Fibroblast of villous mesenchyme (primary cell): ENCODE results near the gene SNED1. TPM values are rescaled to one million over a fixed set of nuclear protein-coding genes. Genes with fewer than 3 reads are reported as not detected.

Experiments
- DNase-seq: peaks from one replicate; pipeline ENCODE4 v3.0.0-alpha.2; 2010; ENCODE audit warnings: low read depth
- H3K4me3 ChIP-seq: 2 replicates; pipeline ENCODE4 v1.5.1; 2011; ENCODE audit warnings: low read depth, mild to moderate bottlenecking, low read length
- CTCF ChIP-seq: IDR thresholded peaks from 2 replicates; pipeline ENCODE4 v1.5.1; 2012; ENCODE audit warnings: low read depth, mild to moderate bottlenecking, low read length; ENCODE audit not compliant: insufficient read depth
- total RNA-seq: library from RNA; depleted of rRNA; stranded (reverse); fragments of >200 nt; gene quantifications from 2 replicates; pipeline ENCODE4 v1.2.3, GENCODE V29; 2012

SNED1 gene
- total RNA-seq, 1 donor: 6.5 TPM

- no peak overlapping the region for H3K4me3 ChIP-seq
- no peak for TF ChIP-seq CTCF
- DNase-seq: no peak
Observed at GRCh38 chr2:240960971-240961876, 37.2 kb upstream of the SNED1 start.

GRCh38 chr2:240961910-240962299, 36.5 kb upstream of the SNED1 start:
- no peak for TF ChIP-seq CTCF
- H3K4me3 ChIP-seq: no peak overlapping the region
- DNase-seq: no peak

- H3K4me3 ChIP-seq: no peak overlapping the region
- DNase-seq: peak; percentile 88
- no peak for TF ChIP-seq CTCF
Observed at GRCh38 chr2:240962300-240963064, 35.9 kb upstream of the SNED1 start.

- no peak for TF ChIP-seq CTCF
- no peak overlapping the region for H3K4me3 ChIP-seq
- DNase-seq: no peak
Observed at GRCh38 chr2:240963065-240963867, 35.2 kb upstream of the SNED1 start.

- no peak overlapping the region for H3K4me3 ChIP-seq
- no peak for DNase-seq
- no peak for TF ChIP-seq CTCF
Observed at GRCh38 chr2:240963868-240964703, 34.3 kb upstream of the SNED1 start.
